GM21723 (cell line): ENCODE data around the gene APBA3.

Experiments
- ATAC-seq: cut with Tn5 transposase; IDR thresholded peaks from one replicate; pipeline ENCODE4 v1.9.1; 2021; ENCODE audit warnings: mild to moderate bottlenecking, moderate library complexity; ENCODE audit not compliant: unreplicated experiment

The APBA3 gene

GRCh38 chr19:3761382-3762129 is at the start of gene APBA3:
Gene APBA3, minus strand, starts transcription at chr19:3761692. Its CDS starts 1,428 bp downstream, at chr19:3760264.
- ATAC-seq: peak; percentile 44

- no peak for ATAC-seq
Measured at GRCh38 chr19:3810708-3811355, 49.3 kb upstream of the APBA3 start.

- ATAC-seq: no peak
Measured at GRCh38 chr19:3809881-3810707, 48.6 kb upstream of the APBA3 start.

GRCh38 chr19:3808420-3809143 is 47.1 kb upstream of the APBA3 start:
- ATAC-seq: no peak

GRCh38 chr19:3807574-3808354 is 46.3 kb upstream of the APBA3 start:
- no peak for ATAC-seq

GRCh38 chr19:3807131-3807480 is 45.6 kb upstream of the APBA3 start:
- no peak for ATAC-seq

- no peak for ATAC-seq
Measured at GRCh38 chr19:3805859-3806258, 44.4 kb upstream of the APBA3 start.

DNA sequence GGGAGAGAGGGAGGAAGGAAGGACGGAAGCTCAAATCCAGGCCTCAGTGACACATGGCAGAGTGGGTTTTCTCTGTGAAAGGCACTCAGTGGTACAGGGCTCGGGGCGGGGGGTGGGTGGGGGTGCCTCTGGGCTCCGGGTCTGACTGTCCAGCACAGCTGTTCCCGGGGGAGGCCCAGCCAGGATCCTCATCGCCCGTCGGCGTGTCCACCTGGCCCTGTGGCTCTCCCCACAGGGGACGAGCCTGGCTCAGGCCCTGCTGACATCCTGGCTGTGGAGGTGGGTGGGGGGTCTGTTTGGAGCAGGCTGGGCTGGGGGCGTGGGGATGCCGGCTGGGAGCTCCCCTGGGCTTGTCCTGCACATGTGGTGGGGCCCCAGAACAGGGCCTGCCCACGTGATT is 42.9 kb upstream of the APBA3 start:
- ATAC-seq: no peak

GRCh38 chr19:3803986-3804385 is 42.5 kb upstream of the APBA3 start:
- ATAC-seq: no peak

GRCh38 chr19:3803114-3803888 is 41.8 kb upstream of the APBA3 start:
- no peak for ATAC-seq

DNA sequence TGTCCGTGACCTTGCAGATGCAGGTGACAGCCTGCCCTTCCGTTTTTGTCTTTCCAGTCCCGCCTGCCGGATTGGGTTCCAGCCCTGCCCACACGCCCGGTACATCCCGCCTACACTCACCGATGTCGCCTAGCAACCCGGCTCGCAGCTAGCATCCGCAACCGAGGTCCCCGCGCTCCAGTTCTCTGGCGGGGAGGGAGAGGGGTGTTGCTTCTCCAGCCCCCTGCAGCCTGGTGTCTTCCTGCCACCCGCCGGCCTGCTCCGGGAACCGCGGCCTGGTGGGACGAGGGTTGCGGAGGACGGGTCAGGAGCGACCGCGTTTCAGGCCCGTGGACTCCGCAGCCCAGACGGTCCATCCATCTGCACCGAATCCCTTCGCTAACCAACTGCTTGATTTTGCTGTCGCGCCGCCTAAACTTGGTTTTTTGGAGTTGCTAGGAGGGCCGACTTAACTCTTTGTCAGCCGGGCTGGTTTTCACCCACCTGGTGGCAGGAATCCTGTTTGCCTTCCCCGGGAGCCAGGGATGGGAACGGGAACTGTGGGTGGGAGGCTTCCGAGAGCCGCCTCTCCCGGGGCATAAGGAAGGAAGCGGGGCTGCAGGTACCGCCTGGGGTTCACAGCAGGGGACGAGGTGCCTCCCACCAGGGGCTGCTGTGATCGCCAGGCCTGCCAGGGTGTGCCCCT is 40.1 kb upstream of the APBA3 start:
- no peak for ATAC-seq

GRCh38 chr19:3800996-3801395 is 39.5 kb upstream of the APBA3 start:
- ATAC-seq: no peak

GRCh38 chr19:3798137-3798536 is 36.6 kb upstream of the APBA3 start:
- no peak for ATAC-seq

GRCh38 chr19:3796358-3796757 is 34.9 kb upstream of the APBA3 start:
- no peak for ATAC-seq

DNA sequence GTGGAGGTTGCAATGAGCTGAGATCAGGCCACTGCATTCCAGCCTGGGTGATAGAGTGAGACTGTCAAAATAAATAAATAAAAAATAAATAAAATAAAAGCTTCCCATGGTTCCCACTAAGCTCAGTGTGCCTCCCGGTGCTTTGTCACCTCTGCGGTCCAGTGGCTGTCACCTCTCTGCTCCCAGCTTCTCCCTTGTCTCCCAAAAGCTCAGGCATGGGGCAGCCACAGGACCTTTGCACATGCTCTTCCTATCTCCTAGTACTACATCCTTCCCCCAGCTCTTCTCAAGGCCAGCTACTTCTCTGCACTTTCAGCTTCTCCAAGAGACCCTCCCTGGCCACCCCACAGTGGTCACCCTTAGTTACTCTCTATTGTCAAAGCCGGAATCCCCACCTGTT is 32.3 kb upstream of the APBA3 start:
- ATAC-seq: no peak

GRCh38 chr19:3792114-3792513 is 30.6 kb upstream of the APBA3 start:
- no peak for ATAC-seq

DNA sequence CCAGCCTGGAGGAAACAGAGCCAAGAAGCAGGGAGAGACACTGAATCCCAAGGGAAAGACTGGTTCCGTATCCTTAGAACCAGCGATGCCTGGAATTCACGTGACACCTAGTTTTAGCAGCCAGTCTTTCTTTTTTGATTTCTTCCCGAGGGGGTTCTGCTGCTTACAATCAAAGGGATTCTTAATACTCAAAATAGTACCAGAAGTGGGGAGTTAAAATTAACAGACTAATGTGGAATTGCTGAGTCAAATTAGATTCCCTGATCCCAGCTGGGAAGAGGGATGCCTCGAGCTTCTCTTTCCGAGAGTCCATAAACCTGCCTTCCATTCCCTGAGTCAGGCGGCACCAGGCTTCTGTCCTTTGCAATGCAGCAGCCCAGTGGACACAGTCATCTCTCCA is 29.4 kb upstream of the APBA3 start:
- ATAC-seq: no peak

- no peak for ATAC-seq
Measured at GRCh38 chr19:3790209-3790734, 28.8 kb upstream of the APBA3 start.
